Erythroblast (primary cell): ENCODE data around the gene VAV2.
"Not testable (repeated sequence)": the region's sequence is repeated elsewhere in the genome, so short reads cannot be mapped to it uniquely, and the experiment has no call there.

Experiments used
- DNase-seq, 2 experiments: peaks; one replicate each; lab custom pipeline; 2025; lab: John Stamatoyannopoulos, UW
- GATA1 ChIP-seq: IDR thresholded peaks from 2 replicates; pipeline ENCODE4 v1.6.1; 2011; ENCODE audit warnings: low read depth, mild to moderate bottlenecking, control low read depth, low read length, moderate library complexity
- POLR2A ChIP-seq: IDR thresholded peaks from 2 replicates; pipeline ENCODE4 v1.6.1; 2011; ENCODE audit warnings: mild to moderate bottlenecking, low read length

Gene VAV2

GRCh38 chr9:133752739-133753446, 239.2 kb downstream of the VAV2 start:
- TF ChIP-seq GATA1: no peak
- TF ChIP-seq POLR2A: no peak
- DNase-seq: no peak

- DNase-seq: no peak
- TF ChIP-seq GATA1: no peak
- TF ChIP-seq POLR2A: no peak
These were observed 241.0 kb downstream of the VAV2 start for GRCh38 chr9:133750982-133751649.

GRCh38 chr9:133747309-133747708, 244.8 kb downstream of the VAV2 start:
- TF ChIP-seq POLR2A (no peak), GATA1 (no peak)
- DNase-seq: no peak

GRCh38 chr9:133744528-133744927, 247.6 kb downstream of the VAV2 start:
- not testable (repeated sequence) for DNase-seq

GRCh38 chr9:133742849-133743444, 249.2 kb downstream of the VAV2 start:
- TF ChIP-seq GATA1 (no peak), POLR2A (no peak)

GRCh38 chr9:133742251-133742650, 249.9 kb downstream of the VAV2 start:
- DNase-seq: no peak
- no peak for TF ChIP-seq GATA1
- TF ChIP-seq POLR2A: no peak

More at GRCh38 chr9:133742849-133743444, 249.2 kb downstream of the VAV2 start:
- DNase-seq: peak; percentile 63 to 74

- TF ChIP-seq GATA1 (no peak), POLR2A (no peak)
- no peak for DNase-seq
These were observed 250.4 kb downstream of the VAV2 start for GRCh38 chr9:133741716-133742115.

GRCh38 chr9:133740911-133741310, 251.2 kb downstream of the VAV2 start:
- TF ChIP-seq POLR2A: no peak
- TF ChIP-seq GATA1: no peak
- DNase-seq: no peak

GRCh38 chr9:133739408-133740280, 252.5 kb downstream of the VAV2 start:
- no peak for DNase-seq
- no peak for TF ChIP-seq POLR2A
- TF ChIP-seq GATA1: no peak

GRCh38 chr9:133738640-133739225, 253.4 kb downstream of the VAV2 start:
- TF ChIP-seq POLR2A: no peak
- no peak for TF ChIP-seq GATA1
- no peak for DNase-seq

GRCh38 chr9:133737774-133738639, 254.1 kb downstream of the VAV2 start, which contains the start of gene SARDH:
Gene SARDH (minus strand): TSS chr9:133738352. CDS start chr9:133734173, 4,179 bp downstream.
- TF ChIP-seq GATA1 (no peak), POLR2A (no peak)

GRCh38 chr9:133737071-133737773, 254.9 kb downstream of the VAV2 start:
- TF ChIP-seq GATA1 (no peak), POLR2A (no peak)
- no peak for DNase-seq

More at GRCh38 chr9:133737774-133738639, 254.1 kb downstream of the VAV2 start, which contains the start of gene SARDH:
- DNase-seq: no peak

- no peak for TF ChIP-seq GATA1
- no peak for TF ChIP-seq POLR2A
These were observed 256.2 kb downstream of the VAV2 start for GRCh38 chr9:133735931-133736330.

More at GRCh38 chr9:133735931-133736330, 256.2 kb downstream of the VAV2 start:
- no peak for DNase-seq
